Measurements from ENCODE around the gene HPX.

Gene HPX

GRCh38 chr11:6458352-6459098 is 17.7 kb upstream of the HPX start:
- DNase-seq: no peak

DNA sequence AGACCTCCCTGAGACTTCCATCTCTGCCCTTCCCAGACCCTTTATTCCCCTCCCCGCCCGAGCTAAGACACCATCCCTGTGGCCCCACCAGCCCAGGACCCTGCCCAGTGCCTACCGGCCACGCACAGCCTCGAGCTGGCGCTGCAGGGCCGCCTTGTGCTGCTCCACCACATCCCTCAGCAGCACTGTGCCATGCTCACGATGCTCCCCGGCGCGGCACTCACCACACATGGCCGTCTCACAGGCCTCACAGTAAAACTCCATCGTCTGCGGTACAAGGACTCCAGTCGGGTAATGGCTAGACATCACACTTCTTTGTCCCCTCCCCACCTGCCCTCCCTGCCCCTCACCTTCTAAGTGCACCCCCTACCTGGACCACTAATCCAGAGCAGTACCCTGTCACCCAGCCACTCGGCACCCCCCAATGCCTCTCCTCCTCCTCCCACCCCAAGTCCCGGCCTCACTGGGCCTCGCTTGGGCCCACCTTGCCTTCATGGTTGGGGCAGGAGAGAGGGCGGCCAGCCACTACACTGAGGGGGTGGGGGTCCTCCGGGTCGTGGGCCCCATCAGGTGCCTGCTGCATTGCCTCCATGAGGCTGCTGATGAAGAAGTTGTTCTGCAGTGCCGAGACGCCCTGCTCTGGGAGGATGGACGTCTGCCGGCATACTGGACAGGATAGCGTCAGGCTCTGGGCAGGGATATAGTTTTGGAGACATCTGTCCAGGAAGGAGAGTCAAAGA is 17.0 kb upstream of the HPX start:
- DNase-seq: no peak

- DNase-seq: no peak
Measured at GRCh38 chr11:6456361-6457073, 15.7 kb upstream of the HPX start.

- DNase-seq: no peak
Measured at GRCh38 chr11:6455070-6455469, 14.3 kb upstream of the HPX start.

DNA sequence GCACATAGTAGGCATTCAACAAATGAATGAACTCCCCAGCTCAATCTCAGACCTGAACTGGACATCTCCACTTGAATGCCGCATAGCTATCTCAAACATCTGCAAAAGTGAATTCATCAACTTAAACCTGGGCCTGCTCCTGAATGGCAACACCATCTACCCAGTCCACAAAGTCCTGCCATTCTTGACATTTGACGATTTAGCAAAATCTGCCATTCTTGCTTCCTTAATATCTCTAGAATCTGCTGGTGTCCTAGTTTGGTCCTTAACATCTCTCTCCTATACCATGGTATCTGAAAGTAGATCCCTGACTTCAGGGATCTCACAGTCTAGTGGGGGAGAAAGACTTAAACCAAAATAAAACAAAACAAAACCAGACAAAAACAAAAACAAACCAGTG is 12.4 kb upstream of the HPX start:
- no peak for DNase-seq

- DNase-seq: no peak
Measured at GRCh38 chr11:6452219-6452618, 11.4 kb upstream of the HPX start.

DNA sequence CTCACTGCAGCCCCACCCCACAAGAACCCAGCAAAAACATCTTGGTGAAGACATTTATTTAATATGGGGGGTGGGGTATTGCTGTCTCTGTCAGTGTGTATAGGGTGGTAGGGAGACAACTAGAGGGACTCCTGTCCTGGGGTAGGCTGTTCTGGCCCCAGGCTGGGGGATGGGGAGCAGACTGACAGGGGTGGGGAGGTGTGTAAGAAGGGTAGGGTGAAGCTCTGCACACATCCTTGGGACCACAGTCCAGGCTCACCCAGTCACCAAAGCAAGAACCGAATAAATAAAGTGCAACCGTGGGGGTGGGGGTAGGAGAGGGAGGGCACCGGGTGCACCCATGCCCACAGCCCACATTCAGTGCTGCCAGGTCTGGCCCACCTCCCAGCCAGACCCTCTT is 7.8 kb upstream of the HPX start:
- no peak for DNase-seq

GRCh38 chr11:6443269-6444003 is 2.6 kb upstream of the HPX start:
- peak; percentile 40 for DNase-seq

- no peak for DNase-seq
Measured at GRCh38 chr11:6442441-6442840, 1.7 kb upstream of the HPX start.

- peak; percentile 81 for DNase-seq
Measured at GRCh38 chr11:6438979-6439571, 1.7 kb downstream of the HPX start.

DNA sequence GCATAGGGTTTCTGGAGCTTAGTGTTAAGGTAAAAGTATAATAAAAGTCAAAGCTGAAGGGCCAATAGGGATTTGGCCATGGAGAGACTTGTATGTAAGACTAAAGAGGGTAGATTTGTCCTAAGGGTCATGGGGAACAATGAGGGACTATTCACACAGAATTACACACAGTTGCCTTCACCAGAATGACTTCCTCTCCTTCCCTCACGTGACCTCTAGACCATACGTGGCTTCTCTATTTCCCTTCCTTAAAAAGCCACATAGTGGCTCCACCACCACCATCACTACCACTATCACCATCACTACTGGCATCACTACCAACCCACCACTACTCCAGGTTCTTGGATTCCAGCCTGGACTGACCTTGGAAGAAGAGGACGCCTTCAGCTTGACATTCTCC is 2.8 kb downstream of the HPX start:
- peak; percentile 85 for DNase-seq

- no peak for DNase-seq
Measured at GRCh38 chr11:6437423-6437822, 3.4 kb downstream of the HPX start.

DNA sequence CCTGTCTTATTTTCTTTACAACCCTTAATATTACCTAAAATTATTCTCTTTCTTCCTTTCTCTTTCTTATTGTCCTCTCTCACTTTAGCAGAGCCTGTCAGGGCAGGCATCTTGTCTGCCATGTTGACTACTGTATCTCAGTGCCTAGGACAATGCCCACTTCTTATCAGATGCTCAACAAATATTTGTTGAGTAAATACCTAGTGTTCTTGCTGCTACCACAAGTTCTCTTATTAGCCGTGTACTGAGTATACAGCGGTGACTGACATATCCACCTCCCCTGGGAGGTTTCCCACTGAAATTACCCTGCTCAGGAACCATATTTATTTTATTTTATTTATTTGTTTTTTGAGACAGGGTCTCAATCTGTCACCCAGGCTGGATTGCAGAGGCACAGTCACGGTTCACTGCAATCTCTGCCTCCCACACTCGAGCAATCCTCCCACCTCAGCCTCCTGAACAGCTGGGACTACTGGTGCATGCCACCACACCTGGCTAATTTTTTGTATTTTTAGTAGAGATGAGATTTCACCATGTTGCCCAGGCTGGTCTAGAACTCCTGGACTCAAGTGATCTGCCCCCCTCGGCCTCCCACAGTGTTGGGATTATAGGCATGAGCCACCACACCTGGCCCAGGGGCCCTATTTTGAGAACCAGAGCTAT is 6.7 kb downstream of the HPX start:
- DNase-seq: no peak

DNA sequence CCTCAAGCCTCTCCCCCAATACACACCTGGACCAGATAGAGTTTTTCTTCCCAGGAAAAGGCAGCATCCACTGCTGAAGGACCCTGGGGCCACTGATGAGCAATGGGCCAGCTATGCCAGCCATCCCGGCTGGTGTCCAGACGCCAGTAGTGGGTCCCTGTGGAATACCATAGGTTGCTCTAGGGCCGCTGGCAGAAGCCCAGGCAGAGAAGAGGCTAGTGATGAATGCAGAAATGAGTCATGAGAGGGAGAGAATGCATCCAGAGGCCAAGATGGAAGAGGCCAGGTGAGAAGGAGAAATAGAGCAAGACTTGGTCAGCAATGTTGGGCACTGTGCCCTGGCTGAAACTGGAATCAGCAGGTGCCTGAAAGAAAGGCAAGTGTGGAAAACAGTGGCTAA is 8.9 kb downstream of the HPX start:
- no peak for DNase-seq

DNA sequence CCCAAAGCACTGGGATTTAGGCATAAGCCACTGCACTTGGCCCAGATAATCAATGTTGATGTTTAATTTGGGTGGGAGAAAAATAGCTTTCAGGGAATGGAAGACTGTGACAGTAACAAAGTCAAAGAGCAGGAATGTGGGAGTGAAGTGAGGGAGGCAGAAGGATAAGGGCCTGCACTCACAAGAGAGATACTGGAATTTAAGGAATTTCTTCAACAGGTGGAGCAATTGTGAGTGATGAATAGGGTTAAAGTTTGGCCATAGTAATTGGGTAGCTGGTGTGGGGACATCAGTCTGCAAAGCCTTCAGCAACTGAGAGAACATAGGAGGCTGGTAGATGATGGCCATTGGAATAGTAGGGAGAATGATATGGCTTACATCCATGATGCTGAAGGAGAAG is 13.3 kb downstream of the HPX start:
- DNase-seq: no peak

DNA sequence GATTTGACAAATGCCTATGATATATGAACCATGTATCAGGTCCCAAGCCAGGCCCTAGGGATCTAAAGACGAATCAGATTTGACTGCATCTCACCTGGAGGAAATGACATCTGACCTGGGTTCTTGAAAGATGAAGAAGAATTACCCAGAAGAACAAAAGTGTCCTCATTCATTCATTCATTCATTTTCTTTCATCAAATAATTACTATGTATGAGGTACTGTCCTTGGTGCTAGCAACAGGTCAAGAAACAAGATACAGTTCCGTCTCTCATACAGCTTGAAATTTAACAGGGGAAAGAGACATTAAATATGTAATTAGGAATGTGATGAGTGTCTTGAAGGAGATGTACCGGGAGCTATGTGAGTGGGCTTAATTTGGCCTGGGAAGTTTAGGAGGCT is 20.1 kb downstream of the HPX start:
- no peak for DNase-seq

DNA sequence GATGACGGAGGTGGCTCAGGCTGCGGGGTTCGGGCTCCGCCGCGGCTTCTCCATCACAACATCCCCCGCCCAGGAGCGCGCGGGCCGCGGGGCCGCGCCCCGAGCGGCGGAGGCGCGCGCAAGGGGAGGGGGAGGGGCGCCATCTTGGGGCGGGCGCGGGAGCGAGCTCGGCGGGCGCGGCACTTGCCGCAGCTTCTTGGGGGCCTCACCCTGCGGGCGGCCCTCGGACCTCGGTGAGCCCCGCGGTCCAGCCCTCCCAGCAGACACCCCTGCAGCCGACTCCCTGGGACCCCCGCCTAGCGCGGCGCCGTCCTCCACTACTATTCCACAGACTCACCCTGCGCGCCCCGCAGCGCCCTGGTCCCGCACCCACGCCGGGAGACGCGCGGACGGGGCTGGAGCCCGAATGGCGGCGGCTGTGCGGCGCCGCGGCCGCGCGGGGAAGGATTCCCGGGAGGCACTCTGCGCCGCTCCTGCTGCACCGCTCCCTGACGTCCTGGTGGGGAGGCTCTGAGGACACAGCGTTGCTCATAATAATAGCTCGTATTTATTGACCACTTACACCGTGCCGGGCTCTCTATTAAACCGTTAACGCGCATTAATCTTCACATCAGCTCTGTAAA is 21.7 kb downstream of the HPX start, which contains the start of gene APBB1:
TSS of gene APBB1 (minus strand) at position 86 of the 623 bp plus-strand sequence. CDS start 7,747 bp downstream, outside the sequence.
- peak; percentile 30 for DNase-seq

DNA sequence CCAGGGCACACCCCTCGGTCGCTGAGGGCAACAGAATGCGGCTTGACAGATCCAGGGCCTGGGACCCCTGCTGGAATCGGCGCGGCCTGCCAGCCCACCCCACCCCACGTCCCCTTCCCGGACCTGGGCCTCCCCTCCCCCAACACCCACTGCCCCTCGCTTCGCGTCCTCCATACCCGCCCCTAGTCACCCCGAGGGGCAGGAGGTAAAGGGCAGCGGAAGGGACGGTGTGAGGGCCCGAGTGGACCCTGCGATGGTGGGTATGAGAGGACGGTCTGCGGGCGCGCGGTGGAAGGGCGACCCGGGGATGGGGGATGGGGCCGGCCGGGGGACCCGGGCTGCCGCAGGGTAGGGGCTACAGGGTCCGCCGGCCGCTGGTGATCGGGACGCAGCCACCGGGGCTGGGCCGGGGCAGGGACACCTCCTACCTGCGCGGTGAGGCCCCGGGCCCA is 22.2 kb downstream of the HPX start:
- DNase-seq: no peak

DNA sequence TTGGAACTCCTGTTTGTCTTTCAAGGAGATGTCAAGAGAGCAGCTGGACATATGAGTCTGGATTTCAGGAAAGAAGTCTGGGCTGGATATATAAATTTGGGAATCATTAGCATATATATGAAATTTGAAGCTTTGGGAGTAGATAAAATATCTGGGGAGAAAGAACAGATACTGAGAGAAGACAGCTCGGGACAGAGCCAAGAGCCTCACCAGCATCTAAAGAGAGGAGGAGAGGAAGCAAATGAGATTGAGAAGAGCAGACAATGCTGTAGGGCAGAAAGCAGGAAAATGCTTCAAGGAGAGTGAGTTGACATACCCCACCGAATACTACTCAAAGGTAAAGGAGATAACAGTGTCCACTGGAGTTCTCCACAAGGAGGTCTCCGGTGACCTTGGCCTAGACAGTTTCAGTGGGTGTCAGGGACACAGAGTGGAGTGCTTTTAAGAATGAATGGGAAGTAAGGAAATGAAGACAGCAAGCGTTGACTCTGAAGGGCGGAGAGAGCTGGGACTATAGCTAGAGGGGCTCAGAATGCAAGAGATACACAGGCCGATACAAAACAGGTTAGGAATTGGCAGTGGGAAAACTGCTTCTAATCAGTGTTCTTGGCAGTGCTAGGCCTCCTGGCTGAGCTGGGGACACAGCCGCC is 22.8 kb downstream of the HPX start:
- DNase-seq: no peak

DNA sequence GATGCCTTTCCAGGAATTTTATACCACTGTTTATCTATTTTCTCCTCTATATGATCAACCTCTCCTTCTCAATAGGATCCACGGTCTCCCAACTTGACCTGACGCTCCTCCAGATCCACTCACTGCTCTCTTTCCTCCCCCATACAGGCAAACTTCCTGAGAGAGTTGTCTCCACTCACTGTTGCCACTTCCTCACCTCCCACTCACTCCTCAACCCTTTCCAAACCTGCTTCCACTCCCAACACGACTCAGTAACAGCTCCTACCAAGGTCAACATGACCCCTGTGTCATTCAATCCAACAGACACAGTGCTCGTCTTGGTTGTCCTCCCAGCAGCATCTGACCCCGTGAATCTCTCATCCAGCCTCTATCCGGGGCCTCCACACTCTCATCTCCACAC is 25.0 kb downstream of the HPX start:
- no peak for DNase-seq

- peak; percentile 100 for DNase-seq
Measured at GRCh38 chr11:6414874-6415328, 25.9 kb downstream of the HPX start.

Measured in MV-4-11 (cell line).